PC-9 (cell line): Measurements from ENCODE around the gene CXCL16.

ENCODE experiments used
- EZH2 ChIP-seq: fragments of 200-600 bp; sonication (generic); IDR thresholded peaks from 2 replicates; pipeline ENCODE4 v1.8.0; 2017; ENCODE audit warnings: antibody characterized with exemption, low read depth
- TF ChIP-seq, protein P1 (sequence below): fragments of 200-600 bp; sonication (generic); conservative IDR thresholded peaks from 2 replicates; pipeline ENCODE4 v1.6.1; 2017; ENCODE audit warnings: mixed run types, antibody characterized with exemption, mild to moderate bottlenecking, moderate library complexity

DNA sequence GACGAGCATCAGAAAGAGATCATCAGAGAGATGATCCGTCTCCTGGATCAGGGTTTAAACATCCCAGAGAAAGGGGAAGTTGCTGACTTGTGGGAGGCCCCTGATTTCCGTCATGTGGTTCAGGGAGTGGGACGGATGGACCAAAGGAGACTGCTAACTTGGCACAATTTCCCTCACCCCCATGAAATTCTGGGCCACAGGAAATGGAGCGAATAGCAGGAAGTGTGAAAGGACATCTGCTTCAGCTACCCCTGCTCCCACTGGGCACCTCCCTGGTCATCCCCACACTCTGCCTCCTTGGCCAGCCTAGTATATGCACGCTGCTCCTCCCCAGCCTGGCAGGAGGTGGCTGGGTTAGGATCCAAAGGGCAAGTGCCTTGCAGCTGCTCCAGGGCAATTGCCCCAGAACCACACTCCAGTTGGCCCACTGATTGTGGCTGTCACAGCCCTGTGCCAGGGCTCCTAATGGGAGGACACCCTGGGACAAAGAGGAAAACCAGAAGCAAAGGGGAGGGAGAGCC lies 28.0 kb downstream of the CXCL16 start:
- TF ChIP-seq, protein P1, sequence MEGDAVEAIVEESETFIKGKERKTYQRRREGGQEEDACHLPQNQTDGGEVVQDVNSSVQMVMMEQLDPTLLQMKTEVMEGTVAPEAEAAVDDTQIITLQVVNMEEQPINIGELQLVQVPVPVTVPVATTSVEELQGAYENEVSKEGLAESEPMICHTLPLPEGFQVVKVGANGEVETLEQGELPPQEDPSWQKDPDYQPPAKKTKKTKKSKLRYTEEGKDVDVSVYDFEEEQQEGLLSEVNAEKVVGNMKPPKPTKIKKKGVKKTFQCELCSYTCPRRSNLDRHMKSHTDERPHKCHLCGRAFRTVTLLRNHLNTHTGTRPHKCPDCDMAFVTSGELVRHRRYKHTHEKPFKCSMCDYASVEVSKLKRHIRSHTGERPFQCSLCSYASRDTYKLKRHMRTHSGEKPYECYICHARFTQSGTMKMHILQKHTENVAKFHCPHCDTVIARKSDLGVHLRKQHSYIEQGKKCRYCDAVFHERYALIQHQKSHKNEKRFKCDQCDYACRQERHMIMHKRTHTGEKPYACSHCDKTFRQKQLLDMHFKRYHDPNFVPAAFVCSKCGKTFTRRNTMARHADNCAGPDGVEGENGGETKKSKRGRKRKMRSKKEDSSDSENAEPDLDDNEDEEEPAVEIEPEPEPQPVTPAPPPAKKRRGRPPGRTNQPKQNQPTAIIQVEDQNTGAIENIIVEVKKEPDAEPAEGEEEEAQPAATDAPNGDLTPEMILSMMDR = no peak
- TF ChIP-seq EZH2 = no peak
